Measurements from ENCODE around the gene ACTR5.

GRCh38 chr20:38730167-38730988 is 17.9 kb upstream of the ACTR5 start:
- TF ChIP-seq CTCF (conservative IDR thresholded peaks at IDR 0.05; ENCODE audit: low read depth, low read length), result no peak
- no peak for TF ChIP-seq EZH2phosphoT487 (IDR thresholded peaks at IDR 0.05; ENCODE audit: borderline replicate concordance, low read length)
